Liver (tissue), 9 donors: ENCODE measurements around the gene ZNF232. TPM values are rescaled to one million over a fixed set of nuclear protein-coding genes. Genes with fewer than 3 reads are reported as not detected.

Experiments used
- DNase-seq: peaks from one replicate; pipeline ENCODE4 v3.0.0-alpha.2; 2017; ENCODE audit warnings: low spot score
- H3K27ac ChIP-seq, 2 donors: one replicate each; pipeline ENCODE4 v1.7.0; 2013; ENCODE audit warnings: inconsistent platforms in 2 of 2, low read length in 2 of 2, control low read depth in 1 of 2, low read depth in 1 of 2, mild to moderate bottlenecking in 1 of 2
- H3K27me3 ChIP-seq, 4 donors: one replicate each; pipeline versions ENCODE4 v1.6.1 to v1.7.0; 2013; ENCODE audit warnings: low read length in 3 of 4, inconsistent platforms in 1 of 4, mild to moderate bottlenecking in 1 of 4, moderate library complexity in 1 of 4; ENCODE audit not compliant: control insufficient read depth in 4 of 4, insufficient read depth in 4 of 4
- H3K36me3 ChIP-seq, 4 donors: one replicate each; pipeline versions ENCODE4 v1.6.1 to v1.7.0; 2013; ENCODE audit warnings: low read length in 3 of 4, mild to moderate bottlenecking in 3 of 4, low read depth in 1 of 4, moderate library complexity in 1 of 4; ENCODE audit not compliant: control insufficient read depth in 4 of 4, insufficient read depth in 3 of 4
- H3K4me1 ChIP-seq, 4 donors: one replicate each; pipeline versions ENCODE4 v1.6.1 to v1.7.0; 2013; ENCODE audit warnings: low read length in 3 of 4, mild to moderate bottlenecking in 3 of 4, moderate library complexity in 1 of 4; ENCODE audit not compliant: control insufficient read depth in 4 of 4, insufficient read depth in 4 of 4
- H3K4me3 ChIP-seq, 3 donors: one replicate each; pipeline versions ENCODE4 v1.6.1 to v1.7.0; 2013; ENCODE audit warnings: low read length in 3 of 3, control low read depth in 1 of 3, low read depth in 1 of 3, mild to moderate bottlenecking in 1 of 3
- H3K9ac ChIP-seq, 2 donors: one replicate each; pipeline ENCODE4 v1.7.0; 2013; ENCODE audit warnings: low read length in 2 of 2, mild to moderate bottlenecking in 2 of 2, moderate library complexity in 2 of 2, control low read depth in 1 of 2, low read depth in 1 of 2
- H3K9me3 ChIP-seq, 4 donors: one replicate each; pipeline versions ENCODE4 v1.6.1 to v1.7.0; 2013; ENCODE audit warnings: low read length in 3 of 4; ENCODE audit not compliant: control insufficient read depth in 4 of 4
- ATF3 ChIP-seq: IDR thresholded peaks from 2 replicates; pipeline ENCODE4 v1.6.1; 2016; ENCODE audit warnings: antibody characterized with exemption
- EGR1 ChIP-seq, 2 donors: IDR thresholded peaks; 2 replicates each; pipeline ENCODE4 v1.6.1; 2016 to 2018; ENCODE audit warnings: antibody characterized with exemption in 2 of 2, low read depth in 2 of 2
- FOXA1 ChIP-seq: IDR thresholded peaks from 2 replicates; pipeline ENCODE4 v1.6.1; 2016; ENCODE audit warnings: antibody characterized with exemption
- FOXA2 ChIP-seq: IDR thresholded peaks from 2 replicates; pipeline ENCODE4 v1.6.1; 2016; ENCODE audit warnings: antibody characterized with exemption
- GABPA ChIP-seq, 2 donors: IDR thresholded peaks in 1 of 2; conservative IDR thresholded peaks in 1 of 2; 2 replicates each; pipeline ENCODE4 v1.6.1; 2016; ENCODE audit warnings: antibody characterized with exemption in 2 of 2, mild to moderate bottlenecking in 1 of 2, moderate library complexity in 1 of 2
- HNF4A ChIP-seq, 2 donors: conservative IDR thresholded peaks; 2 replicates each; pipeline ENCODE4 v1.6.1; 2016; ENCODE audit warnings: antibody characterized with exemption in 2 of 2, mild to moderate bottlenecking in 2 of 2
- HNF4G ChIP-seq: IDR thresholded peaks from 2 replicates; pipeline ENCODE4 v1.6.1; 2016; ENCODE audit warnings: antibody characterized with exemption
- JUND ChIP-seq, 2 donors: IDR thresholded peaks; 2 replicates each; pipeline ENCODE4 v1.6.1; 2016; ENCODE audit warnings: antibody characterized with exemption in 2 of 2
- NR2F2 ChIP-seq: IDR thresholded peaks from 2 replicates; pipeline ENCODE4 v1.6.1; 2016; ENCODE audit warnings: antibody characterized with exemption
- RAD21 ChIP-seq, 2 donors: IDR thresholded peaks; 2 replicates each; pipeline ENCODE4 v1.6.1; 2016; ENCODE audit warnings: antibody characterized with exemption in 2 of 2, mild to moderate bottlenecking in 2 of 2
- RXRA ChIP-seq, 2 donors: IDR thresholded peaks; 2 replicates each; pipeline ENCODE4 v1.6.1; 2017 to 2018; ENCODE audit warnings: antibody characterized with exemption in 2 of 2, mild to moderate bottlenecking in 1 of 2
- SP1 ChIP-seq: IDR thresholded peaks from 2 replicates; pipeline ENCODE4 v1.6.1; 2018; ENCODE audit warnings: antibody characterized with exemption, mild to moderate bottlenecking
- TAF1 ChIP-seq: conservative IDR thresholded peaks from 2 replicates; pipeline ENCODE4 v1.6.1; 2016; ENCODE audit warnings: antibody characterized with exemption, mild to moderate bottlenecking
- YY1 ChIP-seq: IDR thresholded peaks from 2 replicates; pipeline ENCODE4 v1.6.1; 2016; ENCODE audit warnings: antibody characterized with exemption, mild to moderate bottlenecking
- WGBS: extraction: QIAGEN DNeasy Blood & Tissue Kit; methylation state at CpG from one replicate; pipeline ENCODE4 v1.1.7; 2013; 5-methylcytosine and 5-hydroxymethylcytosine counted together
- polyA plus RNA-seq, 2 donors: library from polyadenylated mRNA; stranded (reverse) in 1 of 2; unstranded in 1 of 2; fragments of 200-250 nt in 1 of 2; fragments of >200 nt in 1 of 2; fragmentation: Nextera tagmentation in 1 of 2; extraction: Ambion mirVana in 1 of 2; gene quantifications; one replicate each; pipeline versions ENCODE4 v1.2.1 to v1.2.3, GENCODE V29; 2013 to 2015
- total RNA-seq, 2 donors: library from RNA; depleted of rRNA; stranded (reverse); fragments of >200 nt; gene quantifications; one replicate each; pipeline ENCODE4 v1.2.3, GENCODE V29; 2014
- TF ChIP-seq, protein P1 (sequence below): IDR thresholded peaks from 2 replicates; pipeline ENCODE4 v1.6.1; 2016; ENCODE audit warnings: antibody characterized with exemption, mild to moderate bottlenecking
- TF ChIP-seq, protein P2 (sequence below): fragments of 150-350 bp; IDR thresholded peaks from 2 replicates; pipeline ENCODE4 v1.5.1; 2017; ENCODE audit warnings: improper control_type of control experiment, low read depth, low read length; ENCODE audit not compliant: missing input control
- TF ChIP-seq, protein P3 (sequence below): IDR thresholded peaks from 2 replicates; pipeline ENCODE4 v1.6.1; 2016; ENCODE audit warnings: antibody characterized with exemption
- donor health status: healthy.
- donor health status: healthy.
- donor health status: healthy.
- donor health status: healthy.
- donor health status: healthy.

The ZNF232 gene
- total and polyA plus RNA-seq, 4 donors: 2.5 to 4.0 (median 3.0) TPM

DNA sequence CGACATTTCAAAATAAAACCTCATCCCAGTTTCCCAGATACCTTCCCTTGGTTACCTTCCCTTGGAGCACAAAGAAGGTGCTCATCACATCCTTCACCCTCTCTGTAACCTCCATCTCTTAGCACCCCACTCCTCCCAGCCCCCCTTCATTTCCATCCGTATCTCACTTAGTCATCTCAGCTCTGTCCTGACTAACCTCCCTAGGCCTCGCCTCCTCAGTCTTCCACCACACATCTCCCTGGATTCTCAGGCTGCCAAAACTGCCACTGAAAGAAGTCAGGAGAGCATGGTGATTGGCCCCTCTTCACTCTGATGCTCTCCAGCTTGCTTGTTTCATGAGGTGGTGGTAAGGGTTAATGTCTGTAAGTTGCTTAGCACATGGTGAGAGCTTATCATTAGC, 31.1 kb downstream of the ZNF232 start:
- TF ChIP-seq NR2F2 (no peak), HNF4A (conservative IDR thresholded peaks at IDR 0.05) (no peak), EGR1 (IDR thresholded peaks at IDR 0.05; ENCODE audit: low read depth in 2 of 2) (no peak), TAF1 (no peak), FOXA2 (no peak), JUND (IDR thresholded peaks at IDR 0.05) (no peak), HNF4G (no peak), FOXA1 (no peak), YY1 (no peak), RAD21 (IDR thresholded peaks at IDR 0.05) (no peak), SP1 (no peak), GABPA (IDR thresholded peaks at IDR 0.05 in 1 of 2, conservative IDR thresholded peaks at IDR 0.05 in 1 of 2) (no peak), ATF3 (no peak), RXRA (IDR thresholded peaks at IDR 0.05) (no peak)
- TF ChIP-seq, protein P1, sequence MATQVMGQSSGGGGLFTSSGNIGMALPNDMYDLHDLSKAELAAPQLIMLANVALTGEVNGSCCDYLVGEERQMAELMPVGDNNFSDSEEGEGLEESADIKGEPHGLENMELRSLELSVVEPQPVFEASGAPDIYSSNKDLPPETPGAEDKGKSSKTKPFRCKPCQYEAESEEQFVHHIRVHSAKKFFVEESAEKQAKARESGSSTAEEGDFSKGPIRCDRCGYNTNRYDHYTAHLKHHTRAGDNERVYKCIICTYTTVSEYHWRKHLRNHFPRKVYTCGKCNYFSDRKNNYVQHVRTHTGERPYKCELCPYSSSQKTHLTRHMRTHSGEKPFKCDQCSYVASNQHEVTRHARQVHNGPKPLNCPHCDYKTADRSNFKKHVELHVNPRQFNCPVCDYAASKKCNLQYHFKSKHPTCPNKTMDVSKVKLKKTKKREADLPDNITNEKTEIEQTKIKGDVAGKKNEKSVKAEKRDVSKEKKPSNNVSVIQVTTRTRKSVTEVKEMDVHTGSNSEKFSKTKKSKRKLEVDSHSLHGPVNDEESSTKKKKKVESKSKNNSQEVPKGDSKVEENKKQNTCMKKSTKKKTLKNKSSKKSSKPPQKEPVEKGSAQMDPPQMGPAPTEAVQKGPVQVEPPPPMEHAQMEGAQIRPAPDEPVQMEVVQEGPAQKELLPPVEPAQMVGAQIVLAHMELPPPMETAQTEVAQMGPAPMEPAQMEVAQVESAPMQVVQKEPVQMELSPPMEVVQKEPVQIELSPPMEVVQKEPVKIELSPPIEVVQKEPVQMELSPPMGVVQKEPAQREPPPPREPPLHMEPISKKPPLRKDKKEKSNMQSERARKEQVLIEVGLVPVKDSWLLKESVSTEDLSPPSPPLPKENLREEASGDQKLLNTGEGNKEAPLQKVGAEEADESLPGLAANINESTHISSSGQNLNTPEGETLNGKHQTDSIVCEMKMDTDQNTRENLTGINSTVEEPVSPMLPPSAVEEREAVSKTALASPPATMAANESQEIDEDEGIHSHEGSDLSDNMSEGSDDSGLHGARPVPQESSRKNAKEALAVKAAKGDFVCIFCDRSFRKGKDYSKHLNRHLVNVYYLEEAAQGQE: no peak
- TF ChIP-seq, protein P2, sequence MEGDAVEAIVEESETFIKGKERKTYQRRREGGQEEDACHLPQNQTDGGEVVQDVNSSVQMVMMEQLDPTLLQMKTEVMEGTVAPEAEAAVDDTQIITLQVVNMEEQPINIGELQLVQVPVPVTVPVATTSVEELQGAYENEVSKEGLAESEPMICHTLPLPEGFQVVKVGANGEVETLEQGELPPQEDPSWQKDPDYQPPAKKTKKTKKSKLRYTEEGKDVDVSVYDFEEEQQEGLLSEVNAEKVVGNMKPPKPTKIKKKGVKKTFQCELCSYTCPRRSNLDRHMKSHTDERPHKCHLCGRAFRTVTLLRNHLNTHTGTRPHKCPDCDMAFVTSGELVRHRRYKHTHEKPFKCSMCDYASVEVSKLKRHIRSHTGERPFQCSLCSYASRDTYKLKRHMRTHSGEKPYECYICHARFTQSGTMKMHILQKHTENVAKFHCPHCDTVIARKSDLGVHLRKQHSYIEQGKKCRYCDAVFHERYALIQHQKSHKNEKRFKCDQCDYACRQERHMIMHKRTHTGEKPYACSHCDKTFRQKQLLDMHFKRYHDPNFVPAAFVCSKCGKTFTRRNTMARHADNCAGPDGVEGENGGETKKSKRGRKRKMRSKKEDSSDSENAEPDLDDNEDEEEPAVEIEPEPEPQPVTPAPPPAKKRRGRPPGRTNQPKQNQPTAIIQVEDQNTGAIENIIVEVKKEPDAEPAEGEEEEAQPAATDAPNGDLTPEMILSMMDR: no peak
- TF ChIP-seq, protein P3, sequence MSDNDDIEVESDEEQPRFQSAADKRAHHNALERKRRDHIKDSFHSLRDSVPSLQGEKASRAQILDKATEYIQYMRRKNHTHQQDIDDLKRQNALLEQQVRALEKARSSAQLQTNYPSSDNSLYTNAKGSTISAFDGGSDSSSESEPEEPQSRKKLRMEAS: no peak
- no peaks in the 10 kb centered on the region for H3K27me3 ChIP-seq
- H3K36me3 ChIP-seq: no peaks in the 10 kb centered on the region
- DNase-seq: no peak
- H3K9me3 ChIP-seq: peaks cover 0 to 22% (median 6%) of the 10 kb centered on the region in 4 donors
- H3K4me3 ChIP-seq: no peak overlapping the region
- H3K27ac ChIP-seq: no peak overlapping the region
- H3K9ac ChIP-seq: no peak overlapping the region
- H3K4me1 ChIP-seq: peaks cover 0 to 5% (median 0%) of the 10 kb centered on the region in 4 donors
- 89% methylated on average over 3 of the region's 3 CpGs for WGBS

DNA sequence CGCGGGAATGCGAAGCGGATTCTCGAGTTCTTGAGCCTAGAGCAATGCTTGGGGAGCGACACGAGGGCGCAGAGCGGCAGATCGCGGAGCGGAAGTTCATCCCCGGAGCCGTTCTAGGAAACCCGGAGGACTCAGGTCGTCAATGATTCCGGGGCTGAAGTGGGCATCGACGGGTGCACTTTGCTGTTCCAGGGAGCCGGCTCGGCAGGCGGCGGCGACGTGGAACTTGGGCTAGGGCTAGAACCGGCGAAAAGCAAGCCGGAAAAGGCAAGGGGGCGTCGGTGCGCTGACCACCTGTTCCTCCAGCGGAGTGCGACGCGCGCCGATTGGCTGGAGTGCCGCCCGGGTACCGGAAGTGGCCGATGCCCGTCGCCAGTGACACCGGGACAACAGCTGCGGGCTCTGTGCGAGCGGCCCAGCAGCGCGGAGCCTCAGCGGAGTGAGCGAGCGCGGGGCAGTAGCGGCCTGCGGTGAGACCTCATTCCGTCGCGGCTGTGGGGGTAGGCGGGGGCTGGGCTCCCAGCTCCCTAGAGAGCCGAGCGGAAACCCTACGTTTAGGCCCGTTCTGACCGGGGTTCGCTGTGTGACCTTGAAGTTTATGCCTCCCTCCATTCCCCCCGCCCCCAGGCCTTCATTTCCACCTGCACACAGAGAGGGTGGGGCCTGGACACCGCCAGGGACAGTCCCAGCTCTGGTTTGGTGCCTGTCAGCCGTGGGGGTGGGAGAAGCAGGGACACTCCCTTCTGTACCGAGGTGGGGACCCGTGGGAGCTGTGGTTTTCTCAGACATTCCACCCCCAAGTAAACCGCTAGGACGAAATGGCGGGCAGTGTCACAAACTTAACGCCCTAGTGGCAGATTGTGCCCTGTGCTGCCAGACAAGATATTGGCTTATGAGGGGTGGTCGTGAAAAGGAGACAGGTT, 33.3 kb downstream of the ZNF232 start, which contains the start of gene ZFP3:
ZFP3 (plus strand) TSS at position 362 of the 923 bp plus-strand sequence. CDS start 13,038 bp downstream, outside the sequence.
- peaks cover 0 to 5% (median 0%) of the 10 kb centered on the region in 4 donors for H3K4me1 ChIP-seq
- TF ChIP-seq YY1 (no peak), GABPA (IDR thresholded peaks at IDR 0.05 in 1 of 2, conservative IDR thresholded peaks at IDR 0.05 in 1 of 2) (peak; percentile 65 to 87), SP1 (peak; percentile 35), HNF4A (conservative IDR thresholded peaks at IDR 0.05) (no peak), HNF4G (no peak), TAF1 (no peak)
- TF ChIP-seq, protein P3: peak; percentile 83
- WGBS: 6% methylated on average over 75 of the region's 75 CpGs
- peak within 1 kb of the TSS; percentile 34 to 64 for H3K9ac ChIP-seq
- H3K9me3 ChIP-seq: peaks cover 0 to 14% (median 5%) of the 10 kb centered on the region in 4 donors
- no peaks in the 10 kb centered on the region for H3K36me3 ChIP-seq
- peak within 1 kb of the TSS; percentile 52 to 62 for H3K27ac ChIP-seq
- H3K27me3 ChIP-seq: no peaks in the 10 kb centered on the region
- H3K4me3 ChIP-seq: peak within 1 kb of the TSS; percentile 57 to 89 (median 83)
- peak; percentile 78 for DNase-seq
